HG03354 (cell line): ENCODE results near the gene MKKS.
A peak's percentile ranks its signal among the peaks of the same experiment; 100 is the strongest.

Source experiments
- ATAC-seq: cut with Tn5 transposase; IDR thresholded peaks from one replicate; pipeline ENCODE4 v1.9.1; 2021; ENCODE audit warnings: mild to moderate bottlenecking; ENCODE audit not compliant: unreplicated experiment, poor library complexity, severe bottlenecking

Gene MKKS

DNA sequence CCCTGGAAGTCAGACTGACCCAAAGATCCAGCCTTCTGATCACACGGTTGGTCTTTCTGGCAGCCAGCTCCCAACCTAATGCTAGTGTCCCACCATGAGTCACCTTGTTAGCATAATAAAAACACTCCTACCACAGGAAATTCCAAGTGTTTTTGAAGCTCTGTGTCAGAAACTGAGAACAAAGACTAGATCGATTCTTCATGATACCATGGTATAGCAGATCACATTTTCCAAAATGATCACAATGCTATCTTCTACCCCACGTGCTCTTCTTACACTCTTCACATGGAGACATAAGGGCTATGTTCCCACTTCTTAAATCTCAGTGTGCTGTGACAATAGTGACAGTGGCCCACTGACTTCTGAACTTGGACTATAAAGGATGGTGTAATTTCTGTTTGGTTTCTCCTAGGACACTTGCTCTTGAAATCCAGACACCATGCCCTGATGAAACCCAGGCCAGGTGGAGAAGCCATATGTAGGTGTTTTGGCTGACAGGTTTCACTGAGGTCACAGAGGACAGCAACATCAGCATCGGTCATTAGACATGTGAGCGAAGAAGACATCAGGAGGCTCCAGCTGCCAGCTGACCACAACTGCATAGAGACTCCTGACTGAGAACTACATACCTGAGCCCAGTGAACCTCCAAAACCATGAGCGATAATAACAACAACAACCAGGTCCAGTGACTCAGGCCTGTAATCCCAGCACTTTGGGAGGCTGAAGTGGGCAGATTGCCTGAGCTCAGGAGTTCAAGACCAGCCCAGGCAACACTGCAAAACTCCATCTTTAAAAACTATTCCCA is 57.5 kb downstream of the MKKS start:
- ATAC-seq = no peak

DNA sequence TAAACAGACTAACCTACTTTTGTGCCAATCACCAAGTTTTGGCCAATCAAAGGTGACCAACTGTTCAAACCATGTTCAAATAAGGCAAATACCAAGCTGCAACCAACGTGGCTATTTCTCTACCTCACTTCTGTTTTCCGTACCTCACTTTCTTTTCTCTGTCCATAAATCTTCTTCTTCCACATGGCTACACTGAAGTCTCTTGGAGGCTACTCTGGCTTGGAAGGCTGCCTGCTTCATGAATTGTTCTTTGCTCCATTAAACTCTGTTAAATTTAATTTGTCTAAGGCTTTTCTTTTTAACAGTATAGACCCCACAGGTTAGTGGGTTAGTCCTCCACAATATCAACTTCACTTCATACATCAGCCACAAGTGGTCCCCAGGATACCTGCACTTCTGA is 58.8 kb downstream of the MKKS start:
- no peak for ATAC-seq

- no peak for ATAC-seq
Measured at GRCh38 chr20:10374036-10374435, 60.0 kb downstream of the MKKS start.

DNA sequence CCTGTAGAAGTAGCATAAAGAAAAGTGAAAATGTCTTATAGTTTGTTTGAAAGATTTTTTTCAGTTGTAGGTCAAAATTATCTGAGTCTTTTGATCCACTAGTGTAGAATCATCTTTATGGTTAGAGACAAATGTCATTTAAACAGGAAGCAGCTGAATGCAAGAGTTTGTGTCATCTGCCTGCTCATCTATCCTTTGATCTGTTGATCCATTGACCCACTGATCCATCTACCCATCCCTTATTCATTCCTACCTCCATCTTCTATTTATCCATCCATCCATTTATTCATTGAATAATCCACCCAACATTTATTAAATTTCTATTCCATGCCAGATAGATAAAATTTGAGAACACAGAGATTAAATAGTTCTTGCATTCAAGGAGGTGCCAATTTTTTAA is 62.6 kb downstream of the MKKS start:
- no peak for ATAC-seq

- no peak for ATAC-seq
Measured at GRCh38 chr20:10370091-10370887, 63.7 kb downstream of the MKKS start.

DNA sequence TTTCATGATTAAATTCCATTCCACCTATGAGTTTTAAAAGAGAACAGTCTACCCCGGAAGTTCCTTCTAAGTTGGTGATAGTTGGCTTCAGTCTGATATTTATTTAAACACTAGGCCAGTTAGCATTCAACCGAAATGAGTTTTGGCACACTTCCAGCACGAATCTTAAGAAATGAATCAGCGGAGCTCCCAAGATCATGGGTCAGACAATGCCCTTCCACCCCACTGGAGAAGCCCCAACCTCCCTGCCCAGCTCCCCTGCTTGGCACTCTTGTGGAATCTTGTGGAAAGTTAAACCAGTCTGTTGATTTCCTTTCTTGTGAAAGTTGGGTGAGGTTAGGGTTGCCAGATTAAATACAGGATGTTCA is 64.3 kb downstream of the MKKS start:
- ATAC-seq = no peak

GRCh38 chr20:10368702-10369041 is 65.3 kb downstream of the MKKS start:
- ATAC-seq = no peak

DNA sequence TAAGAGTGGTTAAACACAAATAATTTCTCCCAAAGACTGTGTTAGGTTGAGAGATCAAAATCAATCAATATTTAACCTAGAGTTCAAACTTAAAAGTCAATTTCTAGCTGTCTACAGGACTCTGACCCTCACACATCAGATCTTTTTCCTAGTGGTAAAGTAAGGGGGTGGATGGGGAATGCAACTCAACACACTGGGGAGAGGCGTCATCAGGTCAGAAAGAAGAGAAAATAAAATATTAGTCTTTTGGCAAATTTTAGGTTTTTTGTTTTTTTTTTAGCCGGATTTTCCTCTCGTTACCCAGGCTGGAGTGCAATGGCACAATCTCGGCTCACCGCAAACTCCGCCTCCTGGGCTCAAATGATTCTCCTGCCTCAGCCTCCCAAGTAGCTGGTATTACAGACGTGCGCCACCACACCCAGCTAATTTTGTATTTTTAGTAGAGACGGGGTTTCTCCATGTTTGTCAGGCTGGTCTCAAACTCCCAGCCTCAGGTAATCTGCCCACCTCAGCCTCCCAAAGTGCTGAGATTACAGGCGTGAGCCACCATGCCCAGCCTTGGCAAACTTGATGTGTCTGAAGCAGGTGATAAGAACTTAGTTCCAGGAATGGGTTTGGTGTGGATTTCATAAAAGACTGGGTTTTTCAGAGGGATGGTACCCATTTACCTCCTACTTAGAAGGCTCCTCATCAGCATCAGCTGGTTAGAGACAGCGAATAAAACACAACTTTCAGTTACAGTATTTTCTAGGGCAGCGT is 65.9 kb downstream of the MKKS start:
- ATAC-seq = no peak

DNA sequence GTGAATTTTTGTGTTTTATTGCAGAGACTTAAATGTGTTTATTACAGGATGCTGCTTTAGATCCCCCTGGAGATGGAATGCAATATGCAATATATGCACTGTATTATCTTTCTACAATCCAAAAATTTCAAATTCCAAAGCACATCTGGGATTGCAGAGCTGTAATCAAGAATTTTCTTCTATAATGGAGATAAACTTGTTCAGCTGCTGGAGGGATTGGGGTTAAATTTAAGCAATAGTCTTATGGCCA is 66.4 kb downstream of the MKKS start:
- no peak for ATAC-seq

- no peak for ATAC-seq
Measured at GRCh38 chr20:10366898-10367692, 66.9 kb downstream of the MKKS start.

- peak; percentile 84 for ATAC-seq
Measured at GRCh38 chr20:10362674-10363073, 71.3 kb downstream of the MKKS start.

DNA sequence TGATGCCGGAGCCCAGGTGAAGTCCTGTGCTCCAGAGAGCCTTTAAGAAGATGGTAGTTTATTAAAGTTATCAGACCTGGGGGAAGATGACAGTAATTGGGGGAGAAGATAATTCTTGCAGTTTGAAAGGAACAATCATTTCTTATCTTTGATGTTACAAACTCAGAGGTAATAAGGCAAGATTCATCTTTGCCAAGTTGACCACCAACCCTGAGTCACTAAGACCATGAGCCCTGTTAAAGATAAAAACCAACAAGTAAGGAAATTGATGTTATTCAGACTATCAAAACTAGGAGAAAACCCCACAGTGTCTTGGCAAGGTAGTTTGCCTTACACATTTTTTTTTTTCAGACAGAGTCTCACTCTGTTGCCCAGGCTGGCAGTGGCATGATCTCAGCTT is 73.1 kb downstream of the MKKS start:
- ATAC-seq = no peak

DNA sequence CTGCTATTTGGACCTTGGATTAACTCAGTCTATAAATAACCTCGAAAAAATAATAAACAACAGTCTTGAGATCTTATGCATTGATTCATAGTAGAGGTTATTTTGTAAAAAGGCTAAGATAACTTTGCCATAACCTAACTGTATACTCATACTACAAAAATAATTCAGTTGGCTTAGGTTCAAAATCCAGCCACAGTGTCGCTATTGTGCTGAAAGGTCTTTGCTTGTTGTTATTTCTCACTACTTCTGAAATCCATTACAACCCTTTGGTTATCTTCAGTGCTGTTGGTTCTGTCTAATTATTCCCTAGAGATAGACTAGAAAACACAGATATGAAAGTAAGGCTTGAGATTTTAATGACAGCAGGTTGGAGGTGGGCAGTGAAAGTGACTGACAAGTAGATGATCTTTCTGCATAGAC is 74.4 kb downstream of the MKKS start:
- ATAC-seq = peak; percentile 60

- no peak for ATAC-seq
Measured at GRCh38 chr20:10357974-10358373, 76.0 kb downstream of the MKKS start.

DNA sequence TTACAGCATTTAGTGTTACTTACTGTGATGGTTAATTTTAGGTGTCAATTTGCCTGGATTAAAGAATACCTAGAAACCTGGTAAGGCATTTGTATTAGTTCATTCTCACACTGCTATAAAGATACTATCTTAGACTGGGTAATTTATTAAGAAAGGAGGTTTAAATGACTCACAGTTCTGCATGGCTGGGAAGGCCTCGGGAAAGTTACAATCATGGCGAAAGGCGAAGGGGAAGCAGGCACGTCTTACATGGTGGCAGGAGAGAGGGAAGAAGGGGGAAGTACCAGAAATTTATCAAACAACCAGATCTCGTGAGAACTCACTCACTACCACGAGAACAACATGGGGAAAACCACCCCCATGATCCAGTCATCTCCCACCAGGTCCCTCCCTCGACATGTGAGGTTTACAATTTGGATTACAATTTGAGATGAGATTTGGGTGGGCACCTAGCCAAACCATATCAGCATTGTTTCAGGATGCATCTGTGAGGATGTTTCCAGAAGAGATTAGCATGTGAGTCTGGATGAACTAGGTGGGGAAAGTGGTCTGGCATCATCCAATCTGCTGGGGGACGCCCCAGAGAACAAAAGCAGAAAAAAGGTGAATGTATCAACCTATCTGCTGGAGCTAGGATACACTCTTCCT is 76.8 kb downstream of the MKKS start:
- ATAC-seq = no peak

- no peak for ATAC-seq
Measured at GRCh38 chr20:10356628-10357027, 77.4 kb downstream of the MKKS start.

DNA sequence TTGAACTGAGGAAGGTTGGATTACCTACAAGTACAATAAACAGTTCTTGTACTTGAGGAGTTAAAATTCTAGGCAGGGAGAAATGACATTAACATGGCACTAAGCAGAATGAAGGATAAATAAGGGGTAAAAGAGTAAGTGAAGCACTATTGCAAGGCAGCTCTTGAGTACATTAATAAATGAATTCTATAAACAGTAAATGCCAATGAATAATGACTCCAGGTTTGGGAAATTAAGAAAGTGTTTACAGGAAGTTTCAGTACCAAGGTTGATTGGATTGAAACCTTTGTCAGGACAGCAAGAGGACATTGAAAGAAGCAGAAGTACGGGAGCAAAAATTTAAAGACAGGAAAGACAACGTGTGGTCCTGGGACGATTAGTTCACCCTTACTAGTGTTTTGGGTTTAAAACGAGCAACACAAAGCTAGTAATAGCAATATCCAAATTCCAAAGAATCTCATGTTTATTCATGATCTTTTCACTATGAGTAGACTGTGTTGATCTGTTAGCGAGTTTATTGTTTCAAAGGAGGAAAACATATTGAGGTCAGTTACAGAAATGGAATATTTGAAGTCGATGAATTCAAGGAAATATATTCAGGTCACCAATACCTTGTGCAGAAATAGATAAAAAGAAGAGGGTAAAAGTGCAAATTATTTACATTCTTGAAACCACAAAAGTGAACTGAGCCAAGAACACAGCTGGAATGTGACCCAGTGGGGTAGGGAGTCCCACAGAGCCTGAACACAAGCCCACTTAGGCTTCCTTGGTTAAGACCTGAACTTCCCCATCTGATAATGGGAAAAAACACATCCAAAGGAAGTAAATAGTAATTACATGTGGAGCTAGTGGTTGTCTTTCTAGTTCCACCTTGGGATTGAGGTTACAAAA is 80.8 kb downstream of the MKKS start:
- ATAC-seq = no peak
